A549 (cell line): ENCODE results near the gene AMPH.

Experiments
- BHLHE40 ChIP-seq: IDR thresholded peaks from 2 replicates; pipeline ENCODE4 v1.6.1; 2012; ENCODE audit warnings: low read depth, low read length, inconsistent platforms
- CHD2 ChIP-seq: fragments of 150-350 bp; IDR thresholded peaks from 2 replicates; pipeline ENCODE4 v1.6.1; 2014; ENCODE audit warnings: low read length; ENCODE audit not compliant: partially characterized antibody
- CTCF ChIP-seq: fragments of >200 bp; sonication (Bioruptor Twin); formaldehyde crosslinking; IDR thresholded peaks from 3 replicates; pipeline ENCODE4 v1.5.1; 2016
- EHMT2 ChIP-seq: fragments of 200-600 bp; sonication (generic); IDR thresholded peaks from 2 replicates; pipeline ENCODE4 v1.6.1; 2016; ENCODE audit warnings: antibody characterized with exemption, low read depth, mild to moderate bottlenecking, moderate library complexity
- EP300 ChIP-seq, 2 experiments: fragments of >200 bp; sonication (Bioruptor Twin); formaldehyde crosslinking; IDR thresholded peaks; 2 replicates in 1 of 2; 3 replicates in 1 of 2; pipeline ENCODE4 v1.6.1; 2016 to 2017
- MAFK ChIP-seq: fragments of 450-650 bp; IDR thresholded peaks from 2 replicates; pipeline ENCODE4 v1.6.1; 2014; ENCODE audit not compliant: partially characterized antibody
- MAZ ChIP-seq: fragments of 150-350 bp; IDR thresholded peaks from 2 replicates; pipeline ENCODE4 v1.6.1; 2014; ENCODE audit warnings: antibody characterized with exemption, low read depth, low read length, borderline replicate concordance
- NR3C1 ChIP-seq: fragments of >200 bp; sonication (Bioruptor Twin); formaldehyde crosslinking; IDR thresholded peaks from 3 replicates; pipeline ENCODE4 v1.6.1; 2017
- PBX3 ChIP-seq: IDR thresholded peaks from 2 replicates; pipeline ENCODE4 v1.6.1; 2012
- POLR2A ChIP-seq: IDR thresholded peaks from 2 replicates; pipeline ENCODE4 v1.6.1; 2012; ENCODE audit warnings: mild to moderate bottlenecking, low read length
- RAD21 ChIP-seq, 2 experiments: fragments of >200 bp in 1 of 2; sonication (Bioruptor Twin) in 1 of 2; formaldehyde crosslinking in 1 of 2; IDR thresholded peaks in 1 of 2; conservative IDR thresholded peaks in 1 of 2; 2 replicates in 1 of 2; 3 replicates in 1 of 2; pipeline ENCODE4 v1.6.1; 2012 to 2018; ENCODE audit warnings: inconsistent platforms in 1 of 2
- RNF2 ChIP-seq: fragments of 200-600 bp; sonication (generic); IDR thresholded peaks from 2 replicates; pipeline ENCODE4 v1.6.1; 2016; ENCODE audit warnings: low read depth, mild to moderate bottlenecking, antibody characterized with exemption, moderate library complexity, borderline replicate concordance

GRCh38 chr7:38393874-38394273 is 237.3 kb downstream of the AMPH start:
- TF ChIP-seq MAFK: no peak
- TF ChIP-seq MAZ: no peak
- TF ChIP-seq EP300 (IDR thresholded peaks at IDR 0.05): no peak
- TF ChIP-seq CTCF: no peak
- TF ChIP-seq POLR2A: no peak
- TF ChIP-seq EHMT2: no peak
- TF ChIP-seq CHD2: no peak
- no peak for TF ChIP-seq PBX3
- TF ChIP-seq NR3C1: no peak
- no peak for TF ChIP-seq RAD21 (conservative IDR thresholded peaks at IDR 0.05 in 1 of 2, IDR thresholded peaks at IDR 0.05 in 1 of 2)
- no peak for TF ChIP-seq RNF2
- no peak for TF ChIP-seq BHLHE40
